ENCODE data around the gene ZNF385B.

The ZNF385B gene

GRCh38 chr2:179856205-179856604 is 5.2 kb downstream of the ZNF385B start:
- DNase-seq (ENCODE audit: low spot score) = no peak

GRCh38 chr2:179855673-179856072 is 5.7 kb downstream of the ZNF385B start:
- DNase-seq (ENCODE audit: low spot score) = no peak

GRCh38 chr2:179854891-179855290 is 6.5 kb downstream of the ZNF385B start:
- DNase-seq (ENCODE audit: low spot score) = no peak

- DNase-seq (ENCODE audit: low spot score) = no peak
Measured at GRCh38 chr2:179853108-179853507, 8.3 kb downstream of the ZNF385B start.

- DNase-seq (ENCODE audit: low spot score) = no peak
Measured at GRCh38 chr2:179850188-179850587, 11.2 kb downstream of the ZNF385B start.

- no peak for DNase-seq (ENCODE audit: low spot score)
Measured at GRCh38 chr2:179849719-179850118, 11.7 kb downstream of the ZNF385B start.

- DNase-seq (ENCODE audit: low spot score) = no peak
Measured at GRCh38 chr2:179843541-179843940, 17.9 kb downstream of the ZNF385B start.

GRCh38 chr2:179842498-179843153 is 18.8 kb downstream of the ZNF385B start:
- DNase-seq (ENCODE audit: low spot score) = no peak

- no peak for DNase-seq (ENCODE audit: low spot score)
Measured at GRCh38 chr2:179840840-179841239, 20.6 kb downstream of the ZNF385B start.

GRCh38 chr2:179837408-179837807 is 24.0 kb downstream of the ZNF385B start:
- DNase-seq (ENCODE audit: low spot score) = no peak

GRCh38 chr2:179830043-179830787 is 31.2 kb downstream of the ZNF385B start:
- DNase-seq (ENCODE audit: low spot score) = no peak

- DNase-seq (ENCODE audit: low spot score) = no peak
Measured at GRCh38 chr2:179826297-179826696, 35.1 kb downstream of the ZNF385B start.

- no peak for DNase-seq (ENCODE audit: low spot score)
Measured at GRCh38 chr2:179825494-179825893, 35.9 kb downstream of the ZNF385B start.

GRCh38 chr2:179824961-179825360 is 36.5 kb downstream of the ZNF385B start:
- no peak for DNase-seq (ENCODE audit: low spot score)

- no peak for DNase-seq (ENCODE audit: low spot score)
Measured at GRCh38 chr2:179822540-179822939, 38.9 kb downstream of the ZNF385B start.

GRCh38 chr2:179818546-179818945 is 42.9 kb downstream of the ZNF385B start:
- no peak for DNase-seq (ENCODE audit: low spot score)

GRCh38 chr2:179817181-179817841 is 44.1 kb downstream of the ZNF385B start:
- DNase-seq (ENCODE audit: low spot score) = no peak

GRCh38 chr2:179814050-179814449 is 47.4 kb downstream of the ZNF385B start:
- no peak for DNase-seq (ENCODE audit: low spot score)

GRCh38 chr2:179812501-179812900 is 48.9 kb downstream of the ZNF385B start:
- DNase-seq (ENCODE audit: low spot score) = no peak

GRCh38 chr2:179811042-179811441 is 50.4 kb downstream of the ZNF385B start:
- DNase-seq (ENCODE audit: low spot score) = no peak

- no peak for DNase-seq (ENCODE audit: low spot score)
Measured at GRCh38 chr2:179809606-179810005, 51.8 kb downstream of the ZNF385B start.

GRCh38 chr2:179805001-179805400 is 56.4 kb downstream of the ZNF385B start:
- no peak for DNase-seq (ENCODE audit: low spot score)

GRCh38 chr2:179804206-179804605 is 57.2 kb downstream of the ZNF385B start:
- no peak for DNase-seq (ENCODE audit: low spot score)

All from CD4-positive, alpha-beta T cell treated with Interleukin-6 at 100 ng/mL for 8 hours (primary cell).